OCI-M2 (cell line): ENCODE results near the gene SMIM1.

ENCODE experiments used
- DNase-seq: peaks from one replicate; lab custom pipeline; 2025; ENCODE audit not compliant: unreplicated experiment; lab: John Stamatoyannopoulos, UW

The SMIM1 gene

DNA sequence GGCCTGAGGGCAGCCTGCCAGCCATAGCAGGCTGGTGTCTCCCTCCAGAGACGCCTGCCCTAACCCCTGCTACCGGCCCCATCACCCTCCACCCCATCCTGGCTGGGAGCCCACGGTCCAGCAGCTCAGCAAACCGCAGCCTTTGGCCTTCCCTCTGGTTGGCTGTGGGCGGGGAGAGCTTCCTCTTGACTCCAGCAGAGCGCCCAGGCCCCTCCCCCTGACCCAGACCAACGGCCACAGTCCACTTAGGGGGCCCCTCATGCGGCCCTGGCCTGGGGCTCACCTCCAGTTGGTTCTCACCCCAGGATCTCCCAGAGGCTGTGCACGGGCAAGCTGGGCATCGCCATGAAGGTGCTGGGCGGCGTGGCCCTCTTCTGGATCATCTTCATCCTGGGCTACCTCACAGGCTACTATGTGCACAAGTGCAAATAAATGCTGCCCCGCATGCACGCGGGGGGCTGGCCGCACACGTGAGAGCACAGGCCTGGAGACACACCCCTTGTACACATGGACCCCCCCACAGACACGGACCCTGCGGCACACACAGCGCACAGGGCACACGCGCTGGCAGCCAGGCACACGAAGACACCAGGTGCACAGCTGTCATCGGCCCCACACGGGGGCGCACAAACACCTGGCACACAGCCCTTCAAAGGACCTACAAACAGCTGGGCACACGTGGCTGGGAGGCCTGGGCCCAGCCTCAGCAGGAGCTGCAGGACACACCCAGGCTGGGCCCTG, 3.1 kb downstream of the SMIM1 start:
- no peak for DNase-seq

GRCh38 chr1:3776231-3776961, 3.8 kb downstream of the SMIM1 start:
- no peak for DNase-seq

GRCh38 chr1:3777078-3777547, 4.6 kb downstream of the SMIM1 start:
- DNase-seq: no peak

DNA sequence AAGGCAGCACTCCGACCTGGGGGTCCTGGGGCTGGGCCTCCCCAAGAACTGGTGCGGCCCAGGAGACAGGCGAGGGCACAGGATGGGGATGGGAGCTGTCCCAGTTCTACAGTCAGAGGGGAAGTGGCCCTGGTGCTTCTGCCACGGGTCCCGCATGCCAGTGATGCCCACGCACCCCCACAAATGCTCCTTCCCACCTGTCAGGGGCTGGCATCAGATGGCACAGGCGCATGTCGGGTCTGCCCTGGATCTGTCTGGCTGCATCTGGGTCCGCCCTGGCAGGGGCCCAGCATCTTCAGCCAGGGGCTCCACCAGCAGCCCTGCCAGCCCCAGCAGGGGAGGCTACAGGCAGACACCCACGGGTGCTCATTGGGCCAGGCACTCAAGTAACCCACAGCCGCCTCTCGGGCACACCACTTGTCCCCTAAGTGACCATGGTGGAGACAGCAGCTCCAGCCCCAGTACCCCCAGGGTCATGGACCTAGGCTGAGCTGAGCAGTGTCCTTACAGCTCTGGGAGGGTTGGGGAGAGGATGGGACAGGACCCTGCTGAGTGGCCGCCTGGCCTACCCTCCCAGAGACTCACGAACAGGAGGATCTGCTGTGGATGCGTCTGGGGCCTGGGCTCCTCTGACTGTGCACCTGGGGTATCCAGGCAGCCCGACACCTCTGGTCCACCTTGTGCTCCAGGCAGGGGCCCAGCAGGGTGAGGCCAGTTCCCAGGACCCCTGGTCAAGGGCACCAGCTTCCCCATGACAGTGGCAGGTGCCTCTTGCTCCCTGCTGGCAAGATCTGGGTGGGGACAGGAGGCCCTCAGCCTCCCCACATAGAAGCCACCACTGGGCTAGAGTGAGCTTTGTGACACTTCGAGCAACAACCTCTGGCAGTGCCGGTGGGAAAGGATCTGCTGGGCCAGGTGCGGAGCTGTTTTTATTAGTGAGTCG, 5.4 kb downstream of the SMIM1 start:
- no peak for DNase-seq

- DNase-seq: no peak
Observed at GRCh38 chr1:3778590-3779264, 6.2 kb downstream of the SMIM1 start.

- DNase-seq: no peak
Observed at GRCh38 chr1:3779265-3779911, 6.8 kb downstream of the SMIM1 start.

DNA sequence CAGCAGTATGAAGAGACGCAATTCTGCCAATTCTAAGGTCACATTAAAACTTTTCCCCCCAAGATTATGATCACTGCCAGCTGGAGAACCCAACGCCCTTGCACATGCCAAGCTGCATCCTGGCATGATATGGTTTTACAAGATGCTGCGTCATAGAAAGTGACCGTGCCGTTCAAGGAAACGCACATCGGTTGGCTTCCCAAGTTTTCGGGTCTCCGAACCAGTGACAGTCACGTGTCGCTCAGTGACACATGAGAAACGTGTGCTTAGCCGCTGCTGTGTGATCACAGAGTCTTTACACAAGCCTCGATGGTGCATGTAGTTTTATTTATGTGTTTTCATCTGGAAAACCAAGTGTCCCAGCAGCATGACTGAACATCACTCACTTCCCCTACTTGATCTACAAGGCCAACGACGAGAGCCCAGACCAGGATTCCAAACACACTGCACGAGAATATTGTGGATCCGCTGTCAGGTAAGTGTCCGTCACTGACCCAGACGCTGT, 7.4 kb downstream of the SMIM1 start:
- DNase-seq: no peak

GRCh38 chr1:3780901-3781300, 8.4 kb downstream of the SMIM1 start:
- no peak for DNase-seq

DNA sequence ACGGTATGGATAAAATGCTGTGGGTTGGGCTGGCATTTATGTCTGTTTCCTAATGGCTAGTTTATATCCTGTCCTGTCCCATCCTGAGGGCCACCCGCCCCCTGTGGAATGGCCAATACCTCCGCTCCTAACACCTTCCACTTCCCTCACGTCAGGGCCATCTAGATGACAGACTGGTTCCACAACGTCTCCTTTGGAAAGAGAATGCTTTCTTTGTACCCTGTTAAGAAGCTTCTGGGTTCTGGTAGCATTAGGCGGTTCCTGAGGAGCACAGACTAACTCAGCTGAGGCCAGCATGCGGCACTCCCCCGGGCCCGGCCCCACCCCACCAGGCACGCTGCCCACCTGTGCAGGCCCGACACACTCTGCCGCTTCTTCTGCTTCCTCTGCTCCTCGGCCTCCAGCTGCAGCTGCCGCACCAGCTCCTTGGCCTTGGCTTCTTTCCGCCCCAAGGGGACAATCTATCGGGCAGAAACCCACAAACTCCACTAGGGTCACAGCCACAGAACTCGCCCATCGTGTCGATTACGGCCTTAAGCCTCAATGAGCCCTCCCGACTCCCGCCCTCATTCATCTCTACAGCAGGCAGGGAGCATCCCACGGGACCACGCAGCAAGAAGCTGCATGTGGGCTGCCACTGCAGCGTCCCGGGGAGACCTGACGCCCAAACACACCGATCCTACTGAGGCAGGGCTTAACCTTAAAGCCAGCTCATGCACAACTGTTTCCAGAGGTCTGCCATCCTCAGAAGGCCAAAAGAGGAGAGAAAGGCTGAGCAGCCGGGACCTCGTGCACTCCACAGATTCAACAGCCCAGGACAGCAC, 11.3 kb downstream of the SMIM1 start:
- no peak for DNase-seq

DNA sequence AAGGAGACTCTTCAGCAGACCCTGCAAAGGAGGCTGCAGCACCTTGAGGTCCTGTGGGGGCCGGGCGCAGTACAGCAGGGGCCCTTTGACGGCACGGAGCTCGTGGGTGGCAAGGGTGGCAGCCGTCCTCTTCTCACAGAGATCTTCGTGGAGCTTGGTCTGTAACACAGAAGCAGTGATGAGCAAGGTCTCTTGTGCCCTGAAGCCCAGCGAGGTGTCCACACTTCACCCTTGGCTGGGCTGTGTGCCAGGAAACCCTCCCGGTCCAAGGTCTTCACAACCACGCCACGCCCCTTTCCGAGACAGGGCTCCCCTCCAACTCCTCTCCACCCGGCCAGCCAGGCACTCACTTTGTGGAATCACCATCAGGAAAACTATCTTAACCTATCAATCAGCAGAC, 12.5 kb downstream of the SMIM1 start:
- no peak for DNase-seq

- DNase-seq: no peak
Observed at GRCh38 chr1:3785456-3786157, 13.1 kb downstream of the SMIM1 start.

DNA sequence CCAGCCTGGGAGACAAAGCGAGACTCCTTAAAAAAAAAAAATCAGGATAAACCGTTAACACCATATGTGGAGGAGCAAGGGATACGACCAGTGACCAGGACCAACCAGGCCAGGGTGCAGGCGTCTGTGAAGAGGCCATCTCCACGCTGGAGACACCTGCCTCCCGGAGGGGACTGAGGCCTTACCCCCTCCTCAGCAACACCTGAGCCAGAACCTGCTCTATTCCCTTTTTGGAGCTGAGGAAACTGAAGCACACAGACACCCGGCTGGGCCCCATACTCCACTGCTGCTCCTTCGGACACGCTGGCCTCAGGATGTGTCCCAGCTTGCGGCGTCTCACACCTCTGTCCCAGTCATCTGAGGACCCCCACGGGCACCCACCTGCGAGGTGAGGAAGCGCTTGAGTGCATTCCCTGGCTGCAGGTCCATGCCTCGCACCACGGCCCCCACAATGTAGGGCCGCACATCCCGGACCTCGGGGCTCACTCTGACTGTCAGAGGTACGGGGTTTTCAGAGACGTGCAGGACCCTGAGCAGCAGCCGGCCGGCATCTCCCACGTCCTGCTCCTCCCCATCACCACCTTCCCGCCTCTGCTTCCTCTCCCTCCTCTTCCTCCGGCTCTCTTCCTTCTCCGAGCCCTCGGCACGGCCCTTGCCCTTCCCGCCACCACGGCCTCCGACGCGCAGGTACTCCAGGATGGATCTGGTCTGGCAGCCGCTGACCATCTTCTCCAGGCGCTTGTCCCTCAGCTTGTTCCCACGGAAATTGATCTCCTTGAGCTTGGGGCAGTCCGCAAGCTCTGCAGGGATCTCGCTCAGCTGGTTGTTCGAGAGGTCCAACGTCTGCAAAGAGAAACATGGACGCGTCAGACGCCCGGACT, 14.2 kb downstream of the SMIM1 start:
- no peak for DNase-seq

DNA sequence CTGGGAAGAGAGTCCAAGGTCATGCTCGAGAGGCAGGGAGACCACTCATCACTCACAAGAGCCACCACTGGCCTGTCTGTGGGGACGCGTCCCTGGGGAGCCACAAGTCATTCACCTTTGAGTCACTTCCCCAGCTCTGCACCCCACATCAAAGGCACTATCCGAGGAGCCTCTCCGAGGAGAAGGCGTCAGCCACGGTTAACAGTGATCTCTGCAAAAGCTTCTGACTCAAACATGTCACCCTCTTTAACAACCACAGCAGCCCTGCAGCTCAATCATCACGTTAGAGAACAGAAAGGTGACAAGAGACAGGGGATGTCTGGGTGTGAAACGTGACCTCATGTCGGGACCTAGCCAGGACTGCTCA, 14.8 kb downstream of the SMIM1 start:
- DNase-seq: no peak

- DNase-seq: no peak
Observed at GRCh38 chr1:3787745-3788605, 15.4 kb downstream of the SMIM1 start.

DNA sequence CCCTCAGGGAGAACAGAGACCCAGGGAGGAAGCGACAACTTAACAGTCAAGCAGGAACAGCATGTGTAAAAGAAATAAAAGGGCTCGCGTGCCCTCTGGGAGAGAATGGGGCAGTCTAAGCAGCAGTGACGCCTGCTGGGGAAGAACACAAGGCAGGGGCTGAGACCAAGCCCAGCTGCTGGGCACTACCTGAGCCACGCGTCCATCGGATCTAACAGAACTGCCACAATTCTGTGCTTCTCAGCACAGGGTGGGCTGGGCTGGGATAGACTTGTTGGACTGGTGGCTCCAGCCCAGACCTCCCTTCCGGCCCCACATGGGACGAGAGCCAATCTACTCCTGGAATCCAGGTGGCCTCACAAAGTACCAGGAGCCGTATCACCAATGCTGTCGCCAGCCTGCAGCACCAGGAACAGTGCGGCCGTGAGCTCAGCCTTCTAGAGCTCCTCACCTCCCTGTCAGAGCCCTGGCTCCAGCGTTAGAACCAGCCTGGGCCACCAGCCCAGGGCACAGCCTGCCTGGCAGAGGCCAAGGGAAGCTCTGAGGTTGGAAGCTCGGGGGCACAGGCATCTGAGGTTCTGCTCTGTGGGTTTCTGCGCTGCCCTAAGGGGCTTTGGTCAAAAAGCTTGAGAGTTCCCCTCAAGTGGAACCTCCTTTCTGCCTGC, 16.3 kb downstream of the SMIM1 start:
- no peak for DNase-seq
